ENCODE measurements around the gene ZNF14.
"Not testable (repeated sequence)": the region's sequence is repeated elsewhere in the genome, so short reads cannot be mapped to it uniquely, and the experiment has no call there.

GRCh38 chr19:19769971-19770370, 37.1 kb upstream of the ZNF14 start:
- not testable (repeated sequence) for TF ChIP-seq POLR2AphosphoS5, POLR2A (IDR thresholded peaks at IDR 0.05)
- TF ChIP-seq, protein P1, sequence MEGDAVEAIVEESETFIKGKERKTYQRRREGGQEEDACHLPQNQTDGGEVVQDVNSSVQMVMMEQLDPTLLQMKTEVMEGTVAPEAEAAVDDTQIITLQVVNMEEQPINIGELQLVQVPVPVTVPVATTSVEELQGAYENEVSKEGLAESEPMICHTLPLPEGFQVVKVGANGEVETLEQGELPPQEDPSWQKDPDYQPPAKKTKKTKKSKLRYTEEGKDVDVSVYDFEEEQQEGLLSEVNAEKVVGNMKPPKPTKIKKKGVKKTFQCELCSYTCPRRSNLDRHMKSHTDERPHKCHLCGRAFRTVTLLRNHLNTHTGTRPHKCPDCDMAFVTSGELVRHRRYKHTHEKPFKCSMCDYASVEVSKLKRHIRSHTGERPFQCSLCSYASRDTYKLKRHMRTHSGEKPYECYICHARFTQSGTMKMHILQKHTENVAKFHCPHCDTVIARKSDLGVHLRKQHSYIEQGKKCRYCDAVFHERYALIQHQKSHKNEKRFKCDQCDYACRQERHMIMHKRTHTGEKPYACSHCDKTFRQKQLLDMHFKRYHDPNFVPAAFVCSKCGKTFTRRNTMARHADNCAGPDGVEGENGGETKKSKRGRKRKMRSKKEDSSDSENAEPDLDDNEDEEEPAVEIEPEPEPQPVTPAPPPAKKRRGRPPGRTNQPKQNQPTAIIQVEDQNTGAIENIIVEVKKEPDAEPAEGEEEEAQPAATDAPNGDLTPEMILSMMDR (IDR thresholded peaks at IDR 0.05), result not testable (repeated sequence)

Data from sigmoid colon (tissue), 4 donors.